HuH-7 (cell line): ENCODE measurements around the gene ISG15.
A peak's percentile ranks its signal among the peaks of the same experiment; 100 is the strongest.
"Not testable (repeated sequence)": the region's sequence is repeated elsewhere in the genome, so short reads cannot be mapped to it uniquely, and the experiment has no call there.

ENCODE experiments used
- DNase-seq: peaks from one replicate; pipeline ENCODE4 v3.0.0; 2011; ENCODE audit warnings: low spot score

Gene ISG15

DNA sequence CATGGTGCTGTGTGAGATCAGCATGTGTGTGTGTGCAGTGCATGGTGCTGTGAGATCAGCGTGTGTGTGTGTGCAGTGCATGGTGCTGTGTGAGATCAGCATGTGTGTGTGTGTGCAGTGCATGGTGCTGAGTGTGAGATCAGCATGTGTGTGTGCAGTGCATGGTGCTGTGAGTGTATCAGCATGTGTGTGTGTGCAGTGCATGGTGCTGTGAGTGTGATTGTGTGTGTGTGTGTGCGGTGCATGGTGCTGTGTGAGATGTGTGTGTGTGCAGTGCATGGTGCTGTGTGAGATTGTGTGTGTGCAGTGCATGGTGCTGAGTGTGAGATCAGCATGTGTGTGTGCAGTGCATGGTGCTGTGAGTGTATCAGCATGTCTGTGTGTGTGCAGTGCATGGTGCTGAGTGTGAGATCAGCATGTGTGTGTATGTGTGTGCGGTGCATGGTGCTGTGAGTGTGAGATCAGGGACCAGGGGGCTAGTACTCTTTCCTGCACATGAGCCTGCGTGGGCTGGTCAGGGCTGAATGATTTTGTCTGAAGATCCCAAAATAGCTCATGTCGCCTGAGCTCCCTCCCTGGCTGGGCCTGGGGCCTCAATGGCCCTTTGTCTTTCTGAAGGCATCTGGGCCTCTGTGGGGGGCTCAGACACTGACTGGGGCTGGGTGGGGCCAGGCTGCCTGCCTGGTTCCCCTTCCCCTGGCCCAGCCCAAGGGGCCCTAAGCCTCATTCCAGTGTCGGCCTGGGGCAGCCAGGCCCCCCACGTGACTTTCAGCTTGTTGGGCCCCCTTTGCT is 17.8 kb downstream of the ISG15 start:
- DNase-seq: not testable (repeated sequence)

DNA sequence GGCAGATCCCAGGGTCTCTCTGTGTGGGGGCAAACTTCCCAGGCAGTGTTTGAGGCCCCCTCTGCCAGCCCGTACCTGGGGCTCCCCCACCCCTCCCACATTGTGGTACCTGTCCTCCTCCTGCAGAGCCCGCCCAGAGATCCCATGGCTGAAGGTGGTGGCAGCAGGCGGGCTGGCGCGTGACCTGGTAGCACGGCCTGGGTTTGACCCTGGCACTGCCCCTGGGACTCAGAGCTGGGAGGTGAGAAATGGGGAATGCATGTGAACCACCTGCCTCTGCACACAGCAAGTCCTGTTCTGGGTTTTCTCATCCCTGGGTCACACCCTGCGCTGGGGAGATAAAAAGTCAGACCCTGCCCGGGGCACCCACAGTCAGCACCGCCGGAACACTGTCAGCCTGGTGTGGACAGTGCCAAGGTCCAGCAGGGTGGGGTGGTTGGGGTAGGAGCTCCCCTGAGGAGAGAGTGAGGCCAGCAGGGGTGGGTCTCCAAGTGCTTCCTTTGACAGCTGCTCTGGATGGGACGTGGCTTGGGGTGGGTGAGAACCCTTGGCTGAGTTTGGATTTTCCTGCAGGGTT is 18.4 kb downstream of the ISG15 start:
- DNase-seq: no peak

DNA sequence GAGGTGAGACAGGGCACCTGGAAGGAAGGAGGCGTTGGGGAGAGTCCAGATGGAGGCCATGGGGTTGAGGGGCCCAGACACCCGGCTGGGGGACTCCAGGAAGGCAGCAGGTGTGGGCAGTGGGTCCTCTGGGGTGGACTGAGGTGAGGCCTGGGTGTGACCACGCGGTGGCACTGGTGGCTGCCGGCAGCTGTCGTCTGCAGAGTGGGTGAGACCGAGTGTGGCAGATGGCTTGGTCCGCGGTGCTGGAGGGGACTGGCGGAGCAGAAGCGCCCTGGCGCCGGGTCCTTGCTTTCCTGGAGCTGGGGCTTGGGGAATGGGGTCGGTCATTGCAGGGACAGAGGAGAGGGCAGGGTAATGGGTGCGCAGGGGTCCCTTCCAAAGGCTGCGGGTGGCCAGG is 19.1 kb downstream of the ISG15 start:
- no peak for DNase-seq

DNA sequence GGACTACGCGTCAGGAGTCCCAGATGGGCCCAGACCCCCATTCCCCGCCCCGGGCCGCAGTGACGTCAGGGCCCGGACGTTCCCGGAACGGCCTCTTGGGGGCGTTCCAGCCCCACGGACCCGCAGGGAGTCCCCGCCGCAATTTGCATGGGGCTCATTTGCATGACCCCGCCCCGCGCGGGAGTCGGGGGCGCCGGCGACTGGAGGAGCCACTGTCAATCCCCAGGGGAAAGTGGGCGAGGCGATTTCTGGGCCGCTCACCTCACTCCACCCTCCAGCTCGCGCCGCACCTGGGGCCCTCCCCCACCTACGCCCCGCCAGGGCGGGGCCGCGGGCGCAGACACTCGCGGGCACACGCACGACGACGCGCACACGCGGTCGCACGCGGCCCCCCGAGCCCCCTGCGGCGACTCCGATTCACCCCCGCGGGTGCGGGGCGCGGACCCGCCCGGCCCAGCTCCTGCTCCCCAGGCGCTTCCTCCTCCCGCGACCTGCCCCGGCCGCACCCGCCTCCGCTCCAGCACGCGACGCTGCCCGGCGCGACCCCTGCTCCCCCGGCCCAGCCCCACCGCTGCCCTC is 19.8 kb downstream of the ISG15 start:
- DNase-seq: no peak

DNA sequence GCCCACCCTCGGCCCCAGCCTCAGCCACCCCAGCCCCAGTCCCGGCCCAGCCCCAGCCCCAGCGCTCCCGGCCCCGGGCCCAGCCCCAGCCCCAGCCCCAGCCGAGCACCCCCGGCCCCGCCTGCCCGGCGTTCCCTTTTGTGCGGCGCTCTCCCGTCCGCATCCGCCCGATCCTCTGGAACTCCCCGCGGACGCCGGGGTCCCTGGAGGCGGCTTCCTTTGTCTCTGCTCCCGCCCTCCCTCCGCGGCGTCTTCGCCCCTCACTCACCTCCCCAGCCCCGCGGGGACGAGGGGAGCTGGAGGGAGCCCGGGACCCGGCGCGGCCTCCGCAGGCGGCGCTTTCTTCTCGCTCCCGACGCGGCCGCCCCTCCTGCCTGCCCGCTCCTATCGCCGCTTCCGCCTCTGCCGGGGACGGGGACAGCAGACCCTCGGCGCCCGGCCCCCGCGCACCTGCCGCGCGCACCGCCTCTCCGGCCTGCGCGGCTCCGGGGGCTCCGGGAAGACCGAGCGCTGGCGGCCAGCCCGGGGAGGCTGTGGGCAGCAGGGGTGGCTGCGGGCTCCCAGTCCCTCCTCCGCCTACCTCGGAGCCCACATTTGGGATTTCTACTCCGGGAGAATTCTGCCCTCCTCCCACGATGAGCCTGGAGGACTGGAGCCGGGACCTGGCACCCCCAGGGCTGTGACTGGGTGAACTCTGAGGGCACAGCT is 20.6 kb downstream of the ISG15 start:
- no peak for DNase-seq

DNA sequence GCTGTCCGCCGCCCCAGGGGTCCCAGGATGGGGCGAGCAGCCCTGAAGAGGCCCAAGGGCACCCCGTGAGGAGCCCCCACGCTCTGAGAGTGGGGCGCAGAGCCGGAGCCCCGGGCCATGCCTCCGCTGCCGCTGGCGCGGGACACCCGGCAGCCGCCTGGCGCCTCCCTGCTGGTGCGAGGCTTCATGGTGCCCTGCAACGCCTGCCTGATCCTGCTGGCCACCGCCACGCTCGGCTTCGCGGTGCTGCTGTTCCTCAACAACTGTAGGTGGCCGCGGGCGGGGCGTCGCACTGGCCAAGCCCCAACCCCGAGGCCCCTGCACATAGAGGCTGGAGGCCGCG is 21.1 kb downstream of the ISG15 start:
- no peak for DNase-seq

DNA sequence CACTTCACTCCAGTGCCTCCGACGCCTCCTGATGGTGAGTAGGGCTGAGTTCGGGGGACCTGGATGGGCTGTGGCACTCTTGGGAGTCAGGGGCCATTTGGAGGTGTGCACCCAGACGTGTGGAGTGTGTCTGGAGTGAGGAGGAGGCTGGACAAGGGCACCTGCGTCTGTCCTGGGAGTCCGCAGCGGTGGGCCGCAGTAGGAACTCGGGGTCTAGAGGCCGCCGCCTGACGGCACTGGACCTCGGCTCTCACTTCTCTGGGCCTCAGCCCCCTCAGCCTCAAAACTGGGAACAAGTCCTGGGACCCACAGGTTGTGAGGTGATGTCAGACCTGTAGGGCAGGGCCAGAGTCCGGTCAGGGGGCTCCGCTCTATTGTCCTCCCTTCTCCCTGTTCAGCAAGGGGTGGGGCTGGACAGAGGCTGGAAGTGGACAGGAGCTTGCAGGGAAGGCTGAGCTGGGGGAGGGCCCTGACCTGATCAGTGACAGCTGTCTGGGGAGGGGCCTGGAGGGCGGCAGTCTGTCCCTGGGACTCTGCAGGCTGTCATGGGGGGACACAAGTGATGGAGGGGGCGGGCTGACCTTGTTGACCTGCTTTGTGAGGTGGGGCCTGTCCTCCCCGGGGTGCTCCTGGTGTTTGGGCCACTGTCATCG is 22.1 kb downstream of the ISG15 start:
- DNase-seq: no peak

DNA sequence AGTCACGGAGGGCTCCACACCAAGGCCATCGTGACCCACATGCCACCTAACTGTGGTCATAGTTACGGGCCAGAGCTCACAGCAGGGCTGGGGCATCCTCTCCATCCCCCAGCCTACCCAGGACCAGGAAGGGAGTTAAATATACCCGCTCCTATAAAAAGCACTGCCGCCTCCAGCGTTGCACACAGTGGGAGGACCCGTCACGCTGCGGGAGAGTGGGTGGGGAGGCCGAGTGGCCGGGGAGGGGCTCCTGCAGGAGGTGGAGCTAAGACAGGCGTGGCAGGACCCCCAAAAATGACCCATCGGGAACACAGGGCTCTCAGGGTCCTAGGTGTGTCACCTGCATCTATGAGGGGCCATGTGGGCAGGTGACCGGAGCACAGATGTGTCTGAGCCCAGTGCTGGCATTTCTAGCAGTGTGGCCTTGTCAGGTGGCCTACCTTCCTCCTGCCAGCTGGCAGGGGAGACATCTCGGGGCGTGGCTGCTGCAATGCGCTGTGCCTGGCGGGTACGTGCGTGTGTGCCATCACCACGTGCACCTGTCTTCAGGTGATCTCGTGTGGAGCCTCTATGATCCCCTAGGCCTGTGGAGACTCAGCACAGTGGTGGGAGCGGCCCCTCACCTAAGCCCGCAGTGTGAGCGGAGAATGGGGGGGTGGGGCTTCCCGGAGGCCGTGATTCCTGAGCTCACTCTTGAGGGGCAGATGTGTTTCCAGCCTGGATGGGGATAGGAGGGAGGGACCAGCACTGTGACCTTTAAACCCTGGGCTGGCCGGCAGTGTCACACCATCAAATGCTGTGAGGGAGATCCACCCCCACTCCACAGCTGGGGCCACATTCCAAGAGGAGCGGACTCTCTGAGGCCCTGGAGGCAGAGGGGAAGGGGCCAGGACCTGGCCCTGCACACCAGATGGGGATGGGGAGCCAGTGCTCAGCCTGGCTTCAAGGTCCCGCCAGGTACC is 24.4 kb downstream of the ISG15 start:
- DNase-seq: no peak

DNA sequence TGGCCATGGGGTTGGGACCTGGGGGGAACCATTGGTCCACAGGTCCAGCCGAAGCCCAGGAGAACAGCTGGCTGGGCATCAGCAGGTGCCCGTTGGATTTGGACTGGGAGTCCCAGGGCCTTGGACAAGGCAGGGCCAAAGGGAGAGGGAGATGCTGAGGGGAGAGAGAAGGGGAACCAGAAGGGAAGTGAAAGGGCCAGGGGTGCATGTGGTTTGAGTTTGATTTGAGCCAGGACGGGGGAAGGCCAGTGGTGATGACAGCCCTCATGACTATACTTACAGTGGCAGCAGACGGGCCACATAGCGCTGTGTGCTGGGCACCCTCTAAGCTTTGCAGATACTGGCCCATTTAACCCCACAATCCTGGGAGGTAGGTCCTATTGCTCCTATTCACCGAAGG is 25.4 kb downstream of the ISG15 start:
- DNase-seq: no peak

DNA sequence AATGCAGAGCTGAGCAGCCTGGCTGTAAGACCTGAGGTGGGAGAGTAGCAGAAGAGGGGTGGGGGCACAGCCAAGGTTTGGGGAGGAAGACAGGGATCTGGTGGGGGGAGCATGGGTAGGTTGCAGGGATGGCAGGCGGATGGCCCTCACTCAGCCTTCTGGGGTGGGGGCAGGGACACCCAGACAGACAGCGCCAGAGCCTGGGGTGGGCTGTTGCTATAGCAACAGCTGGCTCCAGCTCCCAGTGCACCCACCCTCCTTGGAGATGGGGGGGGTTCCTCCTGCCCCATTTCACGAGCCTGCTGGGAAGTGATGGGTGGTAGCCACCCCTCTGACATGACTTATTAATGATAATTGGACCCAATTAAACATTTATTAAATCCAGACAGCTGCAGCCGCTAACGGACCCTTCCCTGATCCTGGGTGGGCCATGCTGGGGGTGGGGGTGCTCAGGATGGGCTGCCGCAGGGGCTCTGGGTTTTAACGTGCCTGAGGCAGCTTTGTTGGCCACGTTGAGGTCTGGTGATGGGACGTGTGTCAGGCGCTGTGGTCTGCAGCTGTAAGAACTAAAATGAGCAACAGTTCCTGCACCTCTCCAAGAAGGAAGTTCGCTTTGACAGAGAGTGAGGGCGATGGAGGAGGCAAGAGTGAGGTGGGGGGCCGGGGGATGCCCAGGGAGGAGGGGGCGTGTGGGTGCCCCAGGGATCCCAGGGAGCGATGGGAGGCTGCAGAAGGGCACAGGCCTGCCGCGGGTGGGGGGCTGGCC is 26.0 kb downstream of the ISG15 start:
- DNase-seq: no peak

DNA sequence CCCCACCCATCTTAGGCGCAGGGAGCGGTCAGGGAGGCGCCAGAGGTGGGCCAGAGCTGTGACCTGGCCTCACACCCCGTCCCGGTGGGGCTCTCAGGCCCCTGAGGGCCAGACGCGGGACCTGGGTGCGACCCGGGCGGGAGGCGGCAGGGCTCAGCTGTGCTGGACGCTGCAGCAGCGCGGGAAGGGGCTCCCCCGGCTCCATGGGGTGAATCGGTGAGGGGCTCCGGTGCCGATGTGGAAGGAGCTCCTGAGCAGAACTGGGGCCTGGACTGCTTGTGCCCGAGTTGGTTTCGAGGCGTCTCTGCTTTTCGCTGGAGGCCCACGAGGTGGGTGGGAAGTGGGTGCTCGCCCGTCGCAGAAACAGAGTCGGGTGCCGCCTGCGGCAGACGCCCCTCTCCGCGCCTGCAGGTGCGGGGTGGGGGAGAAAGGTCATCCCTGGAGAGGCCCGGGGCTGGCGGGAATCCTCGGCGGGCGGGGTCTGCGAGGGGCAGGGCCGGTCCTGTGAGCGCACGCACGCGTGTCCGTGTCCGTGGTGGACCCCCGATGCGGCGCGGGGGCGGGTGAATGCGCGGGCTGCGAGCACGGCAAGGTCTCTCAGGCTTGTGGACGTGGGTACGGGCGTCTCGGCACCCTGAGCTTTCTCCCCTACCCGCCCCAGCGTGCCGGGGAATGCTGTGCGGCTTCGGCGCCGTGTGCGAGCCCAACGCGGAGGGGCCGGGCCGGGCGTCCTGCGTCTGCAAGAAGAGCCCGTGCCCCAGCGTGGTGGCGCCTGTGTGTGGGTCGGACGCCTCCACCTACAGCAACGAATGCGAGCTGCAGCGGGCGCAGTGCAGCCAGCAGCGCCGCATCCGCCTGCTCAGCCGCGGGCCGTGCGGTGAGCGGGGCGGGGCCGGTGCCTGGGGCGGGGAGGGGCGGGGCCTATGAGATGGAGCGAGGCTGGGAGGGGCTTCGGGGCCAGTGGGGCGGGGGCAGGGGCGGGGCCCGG is 27.0 kb downstream of the ISG15 start:
- DNase-seq: peak; percentile 94

DNA sequence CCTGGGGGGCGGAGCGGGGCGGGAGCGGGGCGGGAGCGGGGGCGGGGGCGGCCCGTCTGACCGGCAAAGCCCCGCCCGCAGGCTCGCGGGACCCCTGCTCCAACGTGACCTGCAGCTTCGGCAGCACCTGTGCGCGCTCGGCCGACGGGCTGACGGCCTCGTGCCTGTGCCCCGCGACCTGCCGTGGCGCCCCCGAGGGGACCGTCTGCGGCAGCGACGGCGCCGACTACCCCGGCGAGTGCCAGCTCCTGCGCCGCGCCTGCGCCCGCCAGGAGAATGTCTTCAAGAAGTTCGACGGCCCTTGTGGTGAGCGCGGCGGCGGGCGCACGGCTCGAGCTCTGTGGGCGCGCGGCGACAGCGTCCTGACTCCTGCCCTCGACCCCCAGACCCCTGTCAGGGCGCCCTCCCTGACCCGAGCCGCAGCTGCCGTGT is 27.8 kb downstream of the ISG15 start:
- no peak for DNase-seq

DNA sequence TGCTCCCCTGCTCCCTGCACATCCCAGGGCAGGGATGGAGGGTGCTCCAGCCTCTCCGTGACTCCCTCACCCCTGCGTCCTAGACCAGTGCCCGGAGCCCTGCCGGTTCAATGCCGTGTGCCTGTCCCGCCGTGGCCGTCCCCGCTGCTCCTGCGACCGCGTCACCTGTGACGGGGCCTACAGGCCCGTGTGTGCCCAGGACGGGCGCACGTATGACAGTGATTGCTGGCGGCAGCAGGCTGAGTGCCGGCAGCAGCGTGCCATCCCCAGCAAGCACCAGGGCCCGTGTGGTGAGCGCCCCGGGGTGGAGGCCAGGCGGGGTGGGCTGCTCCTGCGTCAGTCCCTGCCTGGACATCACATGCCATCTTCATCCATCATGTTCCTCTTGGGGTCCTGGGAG is 28.6 kb downstream of the ISG15 start:
- no peak for DNase-seq

DNA sequence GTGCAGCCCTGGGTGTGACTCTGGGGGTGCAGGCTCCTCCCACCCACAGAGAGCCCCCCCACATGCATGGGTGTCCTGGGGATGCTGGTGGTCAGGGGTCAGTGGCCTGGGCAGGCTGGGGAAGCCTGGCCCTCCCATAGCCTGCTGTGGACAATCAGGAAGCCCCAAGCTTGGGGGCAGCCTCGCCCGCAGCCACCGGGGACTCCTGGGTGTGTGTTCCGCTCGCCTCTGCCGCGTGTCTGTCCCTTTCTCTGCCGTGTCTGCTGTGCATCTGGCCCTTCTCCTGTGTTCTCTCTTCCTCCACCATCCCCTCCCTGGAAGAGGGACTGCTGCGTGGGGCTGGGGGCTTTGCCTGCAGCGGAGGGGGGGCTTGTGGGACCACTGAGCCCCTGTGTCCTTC is 29.5 kb downstream of the ISG15 start:
- DNase-seq: no peak

DNA sequence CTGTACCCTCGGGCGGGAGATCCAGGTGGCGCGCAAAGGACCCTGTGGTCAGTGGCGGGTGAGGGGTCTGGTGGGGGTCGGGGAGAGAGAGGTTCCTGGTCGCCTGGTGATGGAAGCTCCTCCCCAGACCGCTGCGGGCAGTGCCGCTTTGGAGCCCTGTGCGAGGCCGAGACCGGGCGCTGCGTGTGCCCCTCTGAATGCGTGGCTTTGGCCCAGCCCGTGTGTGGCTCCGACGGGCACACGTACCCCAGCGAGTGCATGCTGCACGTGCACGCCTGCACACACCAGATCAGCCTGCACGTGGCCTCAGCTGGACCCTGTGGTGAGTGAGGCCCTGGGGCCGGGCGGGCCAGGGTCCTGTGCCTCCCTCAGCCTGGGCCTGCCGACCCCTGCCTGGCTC is 30.1 kb downstream of the ISG15 start:
- no peak for DNase-seq

DNA sequence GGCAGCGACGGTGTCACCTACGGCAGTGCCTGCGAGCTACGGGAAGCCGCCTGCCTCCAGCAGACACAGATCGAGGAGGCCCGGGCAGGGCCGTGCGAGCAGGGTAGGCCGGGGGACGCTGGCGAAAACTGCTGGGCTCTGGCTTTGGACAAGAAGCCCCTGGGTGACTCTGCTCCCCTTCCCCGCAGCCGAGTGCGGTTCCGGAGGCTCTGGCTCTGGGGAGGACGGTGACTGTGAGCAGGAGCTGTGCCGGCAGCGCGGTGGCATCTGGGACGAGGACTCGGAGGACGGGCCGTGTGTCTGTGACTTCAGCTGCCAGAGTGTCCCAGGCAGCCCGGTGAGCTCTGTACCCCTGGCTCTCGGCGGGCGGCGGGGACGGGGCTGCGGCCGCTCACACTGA is 30.6 kb downstream of the ISG15 start:
- no peak for DNase-seq

DNA sequence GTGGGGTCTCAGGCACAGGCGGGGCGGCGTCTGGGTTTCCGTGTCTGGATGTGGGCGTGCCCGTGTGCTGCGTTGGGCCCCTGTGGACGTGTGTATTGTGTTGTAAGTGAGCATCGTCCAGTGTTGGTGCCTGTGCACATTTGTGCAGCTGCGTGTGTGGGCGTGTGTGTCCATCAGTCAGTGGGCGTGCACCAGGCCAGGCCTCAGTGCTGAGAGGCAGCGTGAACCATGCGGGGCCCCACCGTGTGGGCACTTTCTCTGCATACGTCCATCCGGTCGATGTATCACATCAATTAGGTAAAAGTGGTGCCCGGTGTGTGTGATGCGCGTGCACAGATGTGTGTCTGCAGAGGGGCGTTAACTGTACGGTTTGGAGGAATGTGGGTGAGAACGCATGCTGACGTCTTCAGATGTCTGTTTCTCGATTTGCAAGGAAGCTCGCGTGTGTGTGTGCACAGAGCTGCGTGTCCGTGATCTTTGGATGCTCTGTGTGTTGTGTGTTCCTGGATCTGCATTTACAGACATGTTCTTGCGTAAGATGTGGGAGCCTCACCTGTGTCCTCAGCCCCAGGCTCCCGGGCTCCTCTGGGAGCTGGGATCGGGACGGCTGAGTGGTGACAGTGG is 31.3 kb downstream of the ISG15 start:
- no peak for DNase-seq

DNA sequence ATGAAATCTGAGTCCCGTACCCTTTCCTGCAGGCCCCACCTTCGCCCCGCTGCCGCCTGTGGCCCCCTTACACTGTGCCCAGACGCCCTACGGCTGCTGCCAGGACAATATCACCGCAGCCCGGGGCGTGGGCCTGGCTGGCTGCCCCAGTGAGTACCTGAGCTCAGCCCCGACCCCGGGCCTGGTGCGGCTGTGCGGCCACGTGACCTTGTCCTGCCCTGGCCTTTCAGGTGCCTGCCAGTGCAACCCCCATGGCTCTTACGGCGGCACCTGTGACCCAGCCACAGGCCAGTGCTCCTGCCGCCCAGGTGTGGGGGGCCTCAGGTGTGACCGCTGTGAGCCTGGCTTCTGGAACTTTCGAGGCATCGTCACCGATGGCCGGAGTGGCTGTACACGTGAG is 31.8 kb downstream of the ISG15 start:
- no peak for DNase-seq

DNA sequence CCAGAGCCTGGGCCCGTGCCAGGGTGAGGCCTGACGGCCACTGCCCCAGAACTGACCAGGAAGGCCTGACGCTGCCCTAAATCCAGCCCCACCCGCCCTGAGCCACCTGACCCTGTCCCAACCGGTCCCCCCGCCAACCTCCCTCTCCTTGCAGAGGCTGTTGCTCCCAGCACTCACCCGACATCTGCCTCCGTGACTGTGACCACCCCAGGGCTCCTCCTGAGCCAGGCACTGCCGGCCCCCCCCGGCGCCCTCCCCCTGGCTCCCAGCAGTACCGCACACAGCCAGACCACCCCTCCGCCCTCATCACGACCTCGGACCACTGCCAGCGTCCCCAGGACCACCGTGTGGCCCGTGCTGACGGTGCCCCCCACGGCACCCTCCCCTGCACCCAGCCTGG is 32.9 kb downstream of the ISG15 start:
- DNase-seq: no peak
